ENCODE results near the gene BANP.
"Not testable (repeated sequence)": the region's sequence is repeated elsewhere in the genome, so short reads cannot be mapped to it uniquely, and the experiment has no call there.

The BANP gene

DNA sequence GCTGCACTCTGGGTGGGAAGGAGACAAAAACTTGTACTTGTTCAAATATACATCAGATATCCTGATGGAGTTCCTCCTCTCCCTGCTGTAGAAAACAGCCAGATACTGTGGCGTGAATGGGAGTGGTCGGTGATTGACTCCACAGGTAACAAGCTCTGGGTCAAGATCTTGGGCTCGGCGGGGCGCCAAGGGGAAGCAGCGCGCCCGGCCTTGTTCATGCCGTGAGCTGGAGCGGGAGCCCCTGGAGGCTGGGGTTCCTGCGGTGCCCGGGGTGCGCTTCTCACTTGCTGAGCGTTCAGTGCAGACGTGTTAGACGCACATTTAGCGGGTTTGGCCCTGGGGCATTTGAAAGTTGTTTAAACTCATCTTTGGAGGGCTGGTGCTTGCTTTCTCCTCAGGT, 44.4 kb downstream of the BANP start:
- no peak for DNase-seq (ENCODE audit: low read depth)
- TF ChIP-seq, protein P1, sequence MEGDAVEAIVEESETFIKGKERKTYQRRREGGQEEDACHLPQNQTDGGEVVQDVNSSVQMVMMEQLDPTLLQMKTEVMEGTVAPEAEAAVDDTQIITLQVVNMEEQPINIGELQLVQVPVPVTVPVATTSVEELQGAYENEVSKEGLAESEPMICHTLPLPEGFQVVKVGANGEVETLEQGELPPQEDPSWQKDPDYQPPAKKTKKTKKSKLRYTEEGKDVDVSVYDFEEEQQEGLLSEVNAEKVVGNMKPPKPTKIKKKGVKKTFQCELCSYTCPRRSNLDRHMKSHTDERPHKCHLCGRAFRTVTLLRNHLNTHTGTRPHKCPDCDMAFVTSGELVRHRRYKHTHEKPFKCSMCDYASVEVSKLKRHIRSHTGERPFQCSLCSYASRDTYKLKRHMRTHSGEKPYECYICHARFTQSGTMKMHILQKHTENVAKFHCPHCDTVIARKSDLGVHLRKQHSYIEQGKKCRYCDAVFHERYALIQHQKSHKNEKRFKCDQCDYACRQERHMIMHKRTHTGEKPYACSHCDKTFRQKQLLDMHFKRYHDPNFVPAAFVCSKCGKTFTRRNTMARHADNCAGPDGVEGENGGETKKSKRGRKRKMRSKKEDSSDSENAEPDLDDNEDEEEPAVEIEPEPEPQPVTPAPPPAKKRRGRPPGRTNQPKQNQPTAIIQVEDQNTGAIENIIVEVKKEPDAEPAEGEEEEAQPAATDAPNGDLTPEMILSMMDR (IDR thresholded peaks at IDR 0.05; ENCODE audit: control insufficient read depth, insufficient read depth, low read depth, low read length, missing control alignments) = no peak
- no peak overlapping the region for H3K4me3 ChIP-seq (ENCODE audit: control insufficient read depth, low read depth, low read length)

DNA sequence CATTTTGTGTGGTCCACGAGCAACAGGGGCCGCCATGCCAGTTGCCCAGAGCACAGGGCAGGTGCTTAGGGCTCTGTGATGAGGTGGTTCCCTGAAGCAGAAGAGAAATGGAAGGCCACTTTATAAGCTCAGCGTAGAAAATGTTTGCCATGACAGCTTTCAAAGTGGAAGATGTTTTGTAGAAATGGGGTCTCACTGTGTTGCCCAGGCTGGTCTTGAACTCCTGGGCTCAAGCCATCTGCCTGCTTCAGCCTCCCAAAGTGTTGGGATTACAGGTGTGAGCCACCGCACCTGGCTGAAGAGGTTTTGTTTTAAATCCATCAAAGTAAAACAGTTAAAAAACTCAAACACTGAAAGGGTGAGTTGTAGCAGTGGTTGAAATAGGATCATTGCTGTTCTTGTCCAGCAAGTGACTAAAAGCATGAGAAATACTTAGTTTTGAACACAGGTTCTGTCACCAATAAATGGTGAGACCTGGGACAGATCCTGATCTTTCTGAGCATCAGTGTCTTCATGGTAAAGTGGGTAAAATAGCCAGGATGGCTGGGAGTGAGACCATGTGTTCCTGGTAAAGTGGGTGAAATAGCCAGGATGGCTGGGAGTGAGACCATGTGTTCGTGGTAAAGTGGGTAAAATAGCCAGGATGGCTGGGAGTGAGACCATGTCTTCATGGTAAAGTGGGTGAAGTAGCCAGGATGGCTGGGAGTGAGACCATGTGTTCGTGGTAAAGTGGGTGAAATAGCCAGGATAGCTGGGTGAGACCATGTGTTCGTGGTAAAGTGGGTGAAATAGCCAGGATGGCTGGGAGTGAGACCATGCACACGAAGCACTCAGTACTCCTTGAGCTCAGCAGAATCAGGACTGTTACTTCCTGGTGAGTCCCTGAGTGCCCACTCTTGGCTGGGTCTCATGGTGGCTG, 46.0 kb downstream of the BANP start:
- H3K4me3 ChIP-seq (ENCODE audit: control insufficient read depth, low read depth, low read length) = no peak overlapping the region
- DNase-seq (ENCODE audit: low read depth) = no peak
- TF ChIP-seq, protein P1 (IDR thresholded peaks at IDR 0.05; ENCODE audit: control insufficient read depth, insufficient read depth, low read depth, low read length, missing control alignments) = no peak

DNA sequence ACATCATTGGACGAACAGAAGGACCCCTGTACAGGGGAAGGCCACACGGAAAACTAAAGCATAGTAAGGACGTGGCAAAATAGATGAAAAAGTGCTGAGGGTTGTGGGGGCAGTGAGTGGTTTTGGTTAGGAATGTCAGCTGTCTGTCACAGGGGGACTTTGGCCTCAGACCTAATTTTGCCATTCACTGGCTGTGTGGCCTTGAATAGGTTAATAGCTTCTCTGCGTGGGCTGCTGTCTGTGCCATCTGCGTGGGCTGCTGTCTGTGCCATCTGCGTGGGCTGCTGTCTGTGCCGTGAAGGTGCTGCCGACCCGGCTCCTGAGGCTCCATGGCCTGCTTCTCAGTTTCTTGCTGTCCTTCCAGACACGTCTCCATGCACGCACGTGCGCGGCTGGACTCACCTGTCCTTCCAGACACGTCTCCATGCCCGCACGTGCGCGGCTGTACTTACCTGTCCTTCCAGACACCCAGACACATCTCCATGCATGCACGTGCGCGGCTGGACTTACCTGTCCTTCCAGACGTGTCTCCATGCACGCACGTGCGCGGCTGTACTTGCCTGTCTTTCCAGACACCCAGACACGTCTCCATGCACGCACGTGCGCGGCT, 47.1 kb downstream of the BANP start:
- not testable (repeated sequence) for DNase-seq (ENCODE audit: low read depth); H3K4me3 ChIP-seq (ENCODE audit: control insufficient read depth, low read depth, low read length)

DNA sequence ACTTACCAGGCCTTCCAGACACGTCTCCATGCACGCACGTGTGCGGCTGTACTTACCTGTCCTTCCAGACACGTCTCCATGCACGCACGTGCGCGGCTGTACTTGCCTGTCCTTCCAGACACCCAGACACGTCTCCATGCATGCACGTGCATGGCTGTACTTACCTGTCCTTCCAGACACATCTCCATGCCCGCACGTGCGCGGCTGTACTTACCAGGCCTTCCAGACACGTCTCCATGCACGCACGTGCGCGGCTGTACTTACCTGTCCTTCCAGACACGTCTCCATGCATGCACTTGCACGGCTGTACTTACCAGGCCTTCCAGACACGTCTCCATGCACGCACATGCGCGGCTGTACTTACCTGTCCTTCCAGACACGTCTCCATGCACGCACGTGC, 47.8 kb downstream of the BANP start:
- H3K4me3 ChIP-seq (ENCODE audit: control insufficient read depth, low read depth, low read length); DNase-seq (ENCODE audit: low read depth): not testable (repeated sequence)

DNA sequence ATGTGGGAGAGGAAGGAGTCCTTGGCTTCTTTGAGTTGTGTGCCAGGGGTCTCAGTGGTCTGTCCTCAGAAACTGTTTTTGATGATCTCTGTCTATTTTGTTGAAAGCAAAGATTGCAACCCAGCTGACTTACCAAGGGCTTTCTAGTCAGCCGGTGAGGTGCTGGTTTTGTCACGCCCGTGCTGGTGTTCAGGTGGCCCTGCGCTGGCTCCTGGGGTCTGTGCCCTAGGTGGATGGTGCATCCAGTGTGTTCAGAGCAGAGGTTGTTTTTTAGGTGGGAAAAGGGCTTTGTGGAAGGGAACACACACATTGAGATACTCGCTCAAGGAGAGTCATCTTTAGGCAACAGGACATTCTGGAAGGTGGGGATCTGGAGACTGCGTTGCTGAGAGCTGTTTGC, 51.0 kb downstream of the BANP start:
- DNase-seq (ENCODE audit: low read depth) = no peak
- TF ChIP-seq, protein P1 (IDR thresholded peaks at IDR 0.05; ENCODE audit: control insufficient read depth, insufficient read depth, low read depth, low read length, missing control alignments) = no peak
- H3K4me3 ChIP-seq (ENCODE audit: control insufficient read depth, low read depth, low read length) = no peak overlapping the region

DNA sequence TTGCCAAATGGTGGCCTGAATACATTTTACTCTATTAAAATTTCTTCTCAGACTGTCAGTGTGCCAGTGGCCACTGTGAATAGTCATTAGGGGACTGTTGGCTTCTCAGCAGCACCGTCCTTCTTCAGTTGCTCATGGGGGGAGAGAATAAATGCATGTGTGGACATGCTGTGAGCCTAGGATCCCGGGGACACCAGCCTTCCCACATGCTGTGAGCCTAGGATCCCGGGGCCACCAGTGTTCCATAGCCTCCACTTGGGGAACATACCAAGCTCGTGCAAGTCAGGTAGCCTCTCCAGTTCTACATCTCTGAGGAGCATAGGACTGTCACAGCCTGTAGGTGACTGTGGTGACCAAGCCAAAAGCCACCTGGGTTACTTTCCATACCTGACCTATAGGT, 51.5 kb downstream of the BANP start:
- DNase-seq (ENCODE audit: low read depth) = no peak
- no peak overlapping the region for H3K4me3 ChIP-seq (ENCODE audit: control insufficient read depth, low read depth, low read length)
- TF ChIP-seq, protein P1 (IDR thresholded peaks at IDR 0.05; ENCODE audit: control insufficient read depth, insufficient read depth, low read depth, low read length, missing control alignments) = no peak

DNA sequence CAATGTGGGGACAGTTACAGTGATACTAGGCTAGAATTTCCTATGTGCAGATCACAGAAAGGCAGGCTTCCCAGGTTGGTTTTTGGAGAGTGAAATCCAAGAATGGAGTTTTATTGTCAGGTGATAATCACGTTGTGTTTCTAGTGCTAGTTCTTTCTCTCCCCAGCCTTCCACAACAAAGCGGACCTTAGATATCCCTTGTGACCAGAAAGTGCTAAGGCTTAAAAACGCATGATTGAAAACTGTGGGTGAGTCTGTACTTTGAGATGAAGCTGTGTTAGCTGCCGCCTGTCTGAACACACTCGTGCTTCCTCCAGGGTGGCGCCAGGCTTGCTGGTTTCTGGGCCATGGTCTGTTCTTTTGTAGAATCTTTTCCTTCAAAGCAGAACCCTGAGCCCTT, 52.1 kb downstream of the BANP start:
- TF ChIP-seq, protein P1 (IDR thresholded peaks at IDR 0.05; ENCODE audit: control insufficient read depth, insufficient read depth, low read depth, low read length, missing control alignments) = no peak
- no peak overlapping the region for H3K4me3 ChIP-seq (ENCODE audit: control insufficient read depth, low read depth, low read length)
- DNase-seq (ENCODE audit: low read depth) = no peak
